Skin of body (tissue), 2 donors: ENCODE data around the gene OBSCN. TPM values are rescaled to one million over a fixed set of nuclear protein-coding genes. Genes with fewer than 3 reads are reported as not detected.
"Not testable (repeated sequence)": the region's sequence is repeated elsewhere in the genome, so short reads cannot be mapped to it uniquely, and the experiment has no call there.

Experiments
- DNase-seq: peaks from one replicate; lab custom pipeline; 2025; lab: John Stamatoyannopoulos, UW
- total RNA-seq: library from RNA; depleted of rRNA; stranded (reverse); fragments of >200 nt; gene quantifications from one replicate; pipeline ENCODE4 v1.2.3, GENCODE V29; 2014

OBSCN gene
- total RNA-seq, 1 donor from 2014 or later, result 79.3 TPM

- DNase-seq, result no peak
These were observed 38.5 kb upstream of the OBSCN start for GRCh38 chr1:228169345-228169744.

GRCh38 chr1:228170666-228171065 lies 37.2 kb upstream of the OBSCN start:
- DNase-seq, result no peak

DNA sequence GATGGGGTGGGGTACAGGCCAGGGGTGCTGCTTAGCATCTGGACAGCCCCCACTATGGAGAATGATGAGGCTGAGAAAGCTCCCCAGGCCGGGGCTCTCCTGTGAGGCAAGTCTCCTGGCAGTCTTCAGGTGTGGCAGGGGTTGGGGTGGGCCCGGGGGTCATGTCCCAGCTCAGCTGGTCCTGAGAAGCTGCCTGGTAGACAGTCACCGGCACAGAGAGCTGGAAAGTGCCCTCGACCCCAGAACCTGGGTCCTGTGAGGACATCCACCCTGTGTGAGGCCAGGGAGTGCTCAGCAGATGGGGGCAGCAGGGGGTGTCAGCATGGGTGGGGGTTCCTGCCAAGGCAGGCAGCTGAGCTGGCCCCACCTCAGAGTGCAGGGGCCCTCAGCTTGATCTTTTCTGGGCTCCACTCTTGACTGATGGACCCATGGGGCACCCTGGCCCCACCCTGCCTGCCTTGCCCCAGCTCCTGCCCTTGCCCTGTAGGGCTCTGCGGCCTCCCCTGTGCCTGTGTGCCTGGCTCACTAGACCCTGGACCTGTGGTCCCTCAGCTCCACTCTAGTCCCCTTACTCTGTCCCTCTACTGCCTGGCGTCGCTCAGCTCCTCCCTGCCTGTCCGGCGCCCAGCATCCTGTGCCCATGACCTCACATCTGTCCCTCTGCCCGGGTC lies 36.5 kb upstream of the OBSCN start:
- no peak for DNase-seq

DNA sequence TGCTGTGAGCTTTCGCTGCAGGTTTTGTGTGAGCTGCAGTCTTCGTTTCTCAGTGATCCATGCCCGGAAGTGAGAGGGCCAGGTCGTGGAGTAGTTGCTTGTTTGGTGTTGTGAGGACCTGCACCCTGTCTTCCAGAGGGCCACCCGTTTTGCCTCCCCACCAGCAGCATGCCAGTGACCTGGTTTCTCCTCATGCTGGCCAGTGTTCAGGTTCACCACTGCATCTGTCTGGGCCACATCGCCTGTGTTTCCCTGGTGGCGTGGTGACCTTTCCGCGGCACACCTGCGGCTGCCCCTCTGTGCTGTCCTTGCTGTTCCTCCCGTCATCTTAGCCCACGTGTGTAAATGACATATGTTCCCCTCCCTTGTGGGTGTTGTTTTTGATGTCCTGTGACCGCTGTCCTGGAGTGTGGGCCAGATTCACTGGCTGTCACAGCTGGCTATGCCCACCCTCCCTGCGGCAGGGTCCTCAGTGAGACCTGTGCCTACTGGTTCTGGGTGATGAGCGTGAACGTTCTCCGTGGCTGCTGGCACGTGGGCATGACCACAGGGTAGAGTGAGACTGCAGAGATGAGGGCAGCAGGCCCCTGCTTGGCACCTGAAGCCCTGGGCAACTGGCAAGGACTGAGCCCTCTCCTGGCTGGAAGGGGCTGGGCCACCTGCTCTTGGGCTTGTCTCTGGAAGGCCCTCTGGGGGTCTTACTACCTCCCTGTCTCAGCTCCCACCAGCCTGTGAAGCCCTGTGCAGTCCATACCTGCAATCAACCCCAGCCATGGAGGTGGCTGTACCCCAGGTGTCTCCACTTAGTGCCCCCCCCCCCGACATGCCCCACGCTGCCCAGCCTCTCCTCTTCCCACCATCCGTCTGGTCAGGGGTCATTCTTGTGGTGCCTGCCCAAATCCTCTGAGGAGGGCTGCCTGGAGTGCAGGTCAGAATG lies 35.0 kb upstream of the OBSCN start:
- DNase-seq, result no peak

GRCh38 chr1:228173528-228174481 lies 34.0 kb upstream of the OBSCN start:
- not testable (repeated sequence) for DNase-seq

DNA sequence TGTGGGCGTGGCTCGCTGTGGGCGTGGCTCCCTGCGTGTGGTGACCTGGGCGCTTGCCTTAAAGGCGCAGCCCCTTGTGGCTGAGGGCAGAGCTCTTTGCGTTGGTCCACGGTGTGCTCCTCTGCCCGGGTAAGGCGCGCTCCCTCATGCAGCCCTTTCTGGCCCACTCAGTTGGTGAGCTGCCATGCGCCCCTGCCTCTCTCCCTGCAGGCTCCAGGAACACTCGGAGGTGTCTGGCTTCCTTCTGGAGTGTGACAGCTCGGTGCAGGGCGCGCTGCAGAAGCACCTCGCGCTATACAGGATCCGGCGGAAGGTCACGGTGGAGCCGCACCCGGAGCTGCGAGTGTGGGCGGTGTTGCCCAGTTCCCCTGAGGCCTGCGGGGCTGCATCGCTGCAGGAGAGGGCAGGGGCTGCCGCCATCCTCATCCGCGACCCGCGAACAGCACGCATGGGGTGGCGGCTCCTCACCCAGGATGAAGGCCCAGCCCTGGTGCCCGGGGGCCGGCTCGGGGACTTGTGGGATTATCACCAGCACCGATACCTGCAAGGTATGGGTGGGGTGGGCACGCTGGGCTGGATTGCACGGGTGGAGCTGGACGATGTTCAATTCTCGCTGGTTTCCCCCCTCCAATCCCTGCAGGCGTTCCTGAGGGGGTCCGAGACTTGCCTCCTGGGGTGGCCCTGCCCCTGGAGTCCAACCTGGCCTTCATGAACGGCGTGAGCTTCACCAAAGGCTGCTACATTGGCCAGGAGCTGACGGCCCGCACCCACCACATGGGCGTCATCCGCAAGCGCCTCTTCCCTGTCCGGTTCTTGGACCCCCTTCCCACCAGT lies 33.1 kb upstream of the OBSCN start:
- DNase-seq, result no peak

DNA sequence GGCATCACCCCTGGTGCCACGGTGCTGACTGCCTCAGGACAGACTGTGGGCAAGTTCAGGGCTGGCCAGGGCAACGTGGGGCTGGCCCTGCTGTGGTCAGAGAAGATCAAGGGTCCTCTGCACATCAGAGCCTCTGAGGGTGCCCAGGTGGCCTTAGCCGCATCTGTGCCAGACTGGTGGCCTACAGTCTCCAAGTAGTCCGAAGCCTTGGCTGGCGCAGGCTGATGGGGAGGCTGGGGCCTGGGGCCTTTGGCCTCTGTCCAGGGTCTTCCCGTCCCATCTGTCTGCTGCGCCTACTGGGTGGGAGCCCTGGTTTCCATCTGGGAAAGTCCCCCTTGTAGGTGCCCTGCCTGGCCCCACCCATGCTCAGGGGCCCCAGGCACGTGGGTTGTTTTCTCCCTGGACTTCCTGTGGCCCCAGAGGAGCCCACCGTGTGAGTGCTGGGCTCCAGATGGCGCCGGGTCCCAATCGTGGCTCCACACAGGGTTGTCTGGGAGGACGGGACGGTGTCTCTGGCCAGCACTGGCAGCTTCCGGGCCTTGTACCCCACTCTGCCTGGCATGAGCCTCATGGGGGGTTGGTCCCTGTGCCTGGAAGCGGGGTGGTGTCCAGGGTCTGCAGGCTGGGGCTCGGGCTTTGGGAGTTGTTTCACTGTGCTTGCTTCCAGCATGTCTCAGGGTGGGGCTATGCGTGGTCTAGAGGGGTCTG lies 32.4 kb upstream of the OBSCN start:
- no peak for DNase-seq

DNA sequence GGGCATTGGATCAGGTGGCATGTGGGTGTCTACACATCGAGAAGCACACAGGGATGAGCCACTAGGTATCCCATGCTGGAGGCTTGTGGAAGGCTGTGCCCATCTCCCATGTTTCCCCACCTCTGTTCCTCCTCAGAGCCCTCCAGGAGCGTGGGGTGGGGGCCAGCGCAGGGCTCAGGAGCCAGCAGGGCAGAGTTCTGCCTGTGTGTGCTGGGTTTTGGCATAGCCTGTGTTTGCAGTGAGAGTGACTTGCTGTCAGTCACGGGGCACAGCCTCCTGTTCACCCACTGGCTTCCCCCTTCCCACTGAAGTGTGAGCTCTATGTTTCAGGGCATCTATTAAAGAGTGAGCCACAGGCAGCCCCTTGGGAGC lies 31.8 kb upstream of the OBSCN start:
- no peak for DNase-seq

GRCh38 chr1:228176461-228177182 lies 31.2 kb upstream of the OBSCN start:
- DNase-seq, result no peak

DNA sequence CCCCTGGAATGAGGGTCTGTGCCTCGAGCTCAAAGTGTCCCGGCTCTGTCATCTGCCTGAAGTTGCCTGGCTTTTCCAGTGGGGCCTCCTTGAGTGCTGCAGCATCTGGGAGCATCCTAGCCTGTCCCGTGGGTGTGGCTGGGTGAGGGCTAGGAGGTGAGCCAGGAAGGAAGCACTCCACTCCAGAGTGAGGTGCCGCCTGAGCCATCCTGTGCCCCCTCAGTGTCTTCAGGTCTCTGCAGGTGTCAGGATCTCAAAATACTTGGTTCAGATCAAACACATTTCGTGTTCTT lies 30.7 kb upstream of the OBSCN start:
- no peak for DNase-seq

GRCh38 chr1:228177721-228178710 lies 29.8 kb upstream of the OBSCN start:
- no peak for DNase-seq

DNA sequence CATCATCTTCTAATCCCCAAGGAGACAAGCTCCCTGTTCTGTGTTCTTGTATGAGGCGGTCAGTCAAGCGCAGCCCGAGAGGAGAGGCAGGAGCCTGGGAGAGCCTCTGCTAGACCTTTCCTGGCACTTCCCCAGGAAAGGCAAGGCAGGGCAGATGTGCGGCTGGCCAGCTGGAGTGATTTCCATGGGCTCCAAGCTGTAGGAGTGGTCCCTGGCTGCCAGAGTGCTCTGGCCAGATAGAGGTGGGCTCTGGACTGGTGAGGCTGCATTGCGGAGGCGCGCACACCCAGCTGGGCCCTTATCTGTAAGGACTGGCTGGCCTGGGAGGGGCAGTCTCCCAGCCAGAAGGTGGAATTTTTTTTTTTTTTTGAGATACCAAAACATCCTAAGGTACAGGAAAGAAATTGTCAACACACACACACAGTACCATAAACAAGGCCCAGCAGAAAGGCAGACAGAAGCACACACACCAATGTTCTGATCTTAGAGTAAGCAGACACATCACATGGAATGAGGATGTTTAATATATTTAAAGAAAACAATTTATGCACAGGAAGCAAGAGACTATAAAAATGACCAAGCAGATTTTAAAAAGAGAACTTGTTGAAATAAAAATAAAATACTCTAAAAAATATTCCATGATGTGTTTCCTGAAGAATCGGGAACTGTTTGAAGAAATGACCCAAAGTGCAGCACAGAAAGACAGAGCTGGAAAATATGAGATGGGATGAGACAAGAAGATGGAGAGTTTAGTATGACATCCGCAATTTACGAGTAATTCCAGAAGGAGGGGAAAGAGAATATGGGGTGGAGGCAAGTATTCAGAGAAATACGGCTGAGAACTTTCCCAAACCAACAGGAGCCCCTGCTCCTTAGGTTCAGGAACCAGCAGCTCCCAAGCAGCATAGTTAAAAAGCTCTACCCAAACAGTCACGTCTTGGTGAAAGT lies 28.8 kb upstream of the OBSCN start:
- DNase-seq, result no peak

DNA sequence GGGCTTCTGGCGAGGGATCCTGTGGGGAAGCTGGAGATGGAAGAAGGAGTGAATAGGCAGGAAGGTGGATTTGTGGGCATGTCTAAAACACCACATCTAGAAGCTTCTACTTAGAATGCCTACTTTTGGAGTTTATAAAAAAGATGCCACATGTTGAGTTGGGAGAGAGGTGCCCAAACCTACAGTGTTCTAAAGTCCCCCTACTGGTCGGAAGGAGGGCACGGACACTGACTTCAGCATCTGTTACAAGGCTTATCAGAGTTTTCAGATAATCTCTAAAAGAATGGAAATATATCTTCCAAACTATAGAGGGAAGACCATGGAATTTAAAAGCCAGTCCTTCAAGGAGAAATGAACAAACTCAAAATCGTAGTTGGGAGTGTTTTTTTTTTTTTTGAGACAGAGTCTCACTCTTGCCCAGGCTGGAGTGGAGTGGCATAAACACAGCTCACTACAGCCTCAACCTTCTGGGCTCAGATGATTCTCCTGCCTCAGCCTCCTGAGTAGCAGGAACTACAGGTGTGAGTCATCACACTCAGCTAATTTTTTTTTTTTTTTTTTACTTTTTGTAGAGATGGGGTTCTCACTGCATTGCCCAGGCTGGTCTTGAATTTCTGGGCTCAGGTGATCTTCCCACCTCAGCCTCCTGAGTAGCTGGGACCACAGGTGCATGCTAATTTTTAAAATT lies 27.4 kb upstream of the OBSCN start:
- no peak for DNase-seq

DNA sequence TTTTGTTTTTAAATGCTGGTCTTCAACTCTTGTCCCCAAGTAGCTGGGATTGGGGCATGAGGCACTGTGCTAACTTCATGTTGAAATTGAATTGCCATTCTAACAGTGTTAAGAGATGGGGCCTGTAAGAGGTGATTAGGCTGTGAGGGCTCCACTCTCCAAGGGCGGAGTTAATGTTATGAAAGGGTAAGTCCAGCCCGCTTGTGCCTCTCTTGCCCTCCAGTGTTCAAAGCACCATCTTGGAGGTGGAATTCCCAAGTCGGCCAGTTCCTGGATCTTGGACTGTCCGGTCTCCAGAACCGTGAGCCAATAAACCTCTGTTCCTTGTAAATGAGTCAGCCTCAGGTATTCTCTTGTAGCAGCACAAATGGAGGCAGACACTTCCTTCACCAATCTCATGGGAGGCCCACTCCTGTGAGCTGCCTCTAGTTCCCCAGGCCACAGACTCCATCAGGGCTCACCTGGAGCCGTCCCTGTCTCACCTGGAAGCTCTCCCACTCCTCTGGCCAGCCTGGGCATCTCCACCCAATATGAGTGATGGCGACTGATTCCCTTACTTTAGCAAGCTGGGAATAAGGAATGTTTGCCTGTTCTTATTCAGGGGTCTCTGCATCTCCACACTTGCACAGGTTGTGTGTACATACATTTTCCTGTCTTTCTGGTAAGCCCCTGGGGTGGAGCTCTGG lies 26.7 kb upstream of the OBSCN start:
- DNase-seq, result no peak

DNA sequence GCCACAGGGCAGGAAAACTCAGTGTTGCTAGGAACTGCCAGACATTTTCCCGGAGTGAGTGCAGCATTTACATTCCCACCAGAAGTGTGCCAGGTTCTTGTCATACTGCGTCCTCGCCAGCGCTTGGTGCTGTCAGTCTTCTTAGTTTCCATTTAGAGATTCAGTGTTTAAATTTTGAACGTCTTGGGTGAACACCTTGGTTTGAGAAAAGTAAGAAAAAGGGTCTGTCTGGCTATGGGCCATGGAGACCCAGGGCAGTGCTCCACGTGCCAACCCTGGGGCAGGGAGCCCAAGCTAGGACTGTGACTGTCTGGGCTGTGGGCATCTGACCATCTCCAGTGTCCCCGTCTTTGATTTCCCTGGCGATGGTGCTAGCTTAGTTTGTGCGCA lies 26.2 kb upstream of the OBSCN start:
- DNase-seq, result no peak
